Loucy (cell line): ENCODE data around the gene DDR2.
"Not testable (repeated sequence)": the region's sequence is repeated elsewhere in the genome, so short reads cannot be mapped to it uniquely, and the experiment has no call there.

Source experiments
- H2AFZ ChIP-seq: fragments of 200-600 bp; sonication (generic); 2 replicates; pipeline ENCODE4 v1.6.0; 2016; ENCODE audit warnings: antibody characterized with exemption, mild to moderate bottlenecking, low read length, moderate library complexity
- H3F3A ChIP-seq: fragments of 200-600 bp; 2 replicates; pipeline ENCODE4 v1.6.0; 2016; ENCODE audit warnings: antibody characterized with exemption, low read depth, mild to moderate bottlenecking
- H3K27me3 ChIP-seq: fragments of 200-600 bp; sonication (generic); 2 replicates; pipeline ENCODE4 v1.6.1; 2014; ENCODE audit warnings: low read length, mild to moderate bottlenecking; ENCODE audit not compliant: insufficient read depth, poor library complexity, severe bottlenecking
- H3K36me3 ChIP-seq: fragments of 200-600 bp; sonication (generic); 2 replicates; pipeline ENCODE4 v1.6.1; 2016; ENCODE audit warnings: low read length; ENCODE audit not compliant: insufficient read depth
- H3K4me1 ChIP-seq: fragments of 200-600 bp; sonication (generic); 2 replicates; pipeline ENCODE4 v1.5.1; 2014; ENCODE audit warnings: low read length, mild to moderate bottlenecking; ENCODE audit not compliant: insufficient read depth, poor library complexity, severe bottlenecking
- H3K4me2 ChIP-seq: fragments of 200-600 bp; sonication (generic); 2 replicates; pipeline ENCODE4 v1.6.0; 2014; ENCODE audit warnings: antibody characterized with exemption, low read length, low read depth, mild to moderate bottlenecking; ENCODE audit not compliant: poor library complexity, severe bottlenecking
- H3K4me3 ChIP-seq: fragments of 200-600 bp; sonication (generic); 2 replicates; pipeline ENCODE4 v1.5.1; 2014; ENCODE audit warnings: low read length, mild to moderate bottlenecking, mixed read lengths; ENCODE audit not compliant: poor library complexity, severe bottlenecking
- H3K79me2 ChIP-seq: fragments of 200-600 bp; sonication (generic); 2 replicates; pipeline ENCODE4 v1.6.1; 2014; ENCODE audit warnings: low read length; ENCODE audit not compliant: insufficient read depth
- H3K9ac ChIP-seq: fragments of 200-600 bp; sonication (generic); 2 replicates; pipeline ENCODE4 v1.6.0; 2014; ENCODE audit warnings: mild to moderate bottlenecking, low read depth, low read length, moderate library complexity; ENCODE audit not compliant: poor library complexity, severe bottlenecking
- H3K9me2 ChIP-seq: fragments of 200-600 bp; sonication (generic); replicated peaks from 2 replicates; pipeline ENCODE4 v1.6.1; 2016; ENCODE audit warnings: low read depth, low read length, mixed read lengths
- H3K9me3 ChIP-seq: fragments of 200-600 bp; sonication (generic); 2 replicates; pipeline ENCODE4 v1.6.1; 2014; ENCODE audit warnings: mild to moderate bottlenecking, antibody characterized with exemption, low read length, low read depth; ENCODE audit not compliant: insufficient read depth
- H4K20me1 ChIP-seq: fragments of 200-600 bp; sonication (generic); 2 replicates; pipeline ENCODE4 v1.6.0; 2014; ENCODE audit warnings: antibody characterized with exemption, low read length, mild to moderate bottlenecking; ENCODE audit not compliant: insufficient read depth, poor library complexity, severe bottlenecking
- CTCF ChIP-seq: fragments of 200-600 bp; sonication (generic); conservative IDR thresholded peaks from 2 replicates; pipeline ENCODE4 v1.5.1; 2014; ENCODE audit warnings: mild to moderate bottlenecking, antibody characterized with exemption, low read length
- EZH2phosphoT487 ChIP-seq: fragments of 200-600 bp; IDR thresholded peaks from 2 replicates; pipeline ENCODE4 v1.6.1; 2018; ENCODE audit warnings: antibody characterized with exemption, mild to moderate bottlenecking, moderate library complexity, borderline replicate concordance

Gene DDR2

GRCh38 chr1:162774007-162774406 lies 141.7 kb downstream of the DDR2 start:
- H2AFZ ChIP-seq: no peak overlapping the region
- H3K4me3 ChIP-seq: no peak overlapping the region
- H3K9me3 ChIP-seq: no peaks in the 10 kb centered on the region
- H3F3A ChIP-seq: no peaks in the 10 kb centered on the region
- H3K9me2 ChIP-seq: no peaks in the 10 kb centered on the region
- no peak overlapping the region for H3K9ac ChIP-seq
- no peaks in the 10 kb centered on the region for H4K20me1 ChIP-seq
- TF ChIP-seq EZH2phosphoT487 (no peak), CTCF (no peak)
- H3K4me2 ChIP-seq: no peak overlapping the region
- H3K4me1 ChIP-seq: no peaks in the 10 kb centered on the region
- no peaks in the 10 kb centered on the region for H3K79me2 ChIP-seq
- H3K27me3 ChIP-seq: no peaks in the 10 kb centered on the region
- no peaks in the 10 kb centered on the region for H3K36me3 ChIP-seq

- no peaks in the 10 kb centered on the region for H3K36me3 ChIP-seq
- no peak overlapping the region for H3K4me3 ChIP-seq
- no peak overlapping the region for H2AFZ ChIP-seq
- no peaks in the 10 kb centered on the region for H3K4me1 ChIP-seq
- no peaks in the 10 kb centered on the region for H3K27me3 ChIP-seq
- H3K79me2 ChIP-seq: no peaks in the 10 kb centered on the region
- TF ChIP-seq EZH2phosphoT487: no peak
- no peak for TF ChIP-seq CTCF
- no peaks in the 10 kb centered on the region for H3F3A ChIP-seq
- no peak overlapping the region for H3K4me2 ChIP-seq
- no peaks in the 10 kb centered on the region for H3K9me3 ChIP-seq
- H4K20me1 ChIP-seq: no peaks in the 10 kb centered on the region
- H3K9ac ChIP-seq: no peak overlapping the region
- H3K9me2 ChIP-seq: no peaks in the 10 kb centered on the region
Measured at GRCh38 chr1:162779043-162779442, 146.8 kb downstream of the DDR2 start.

GRCh38 chr1:162782671-162783070 lies 150.4 kb downstream of the DDR2 start:
- TF ChIP-seq CTCF: no peak
- no peak for TF ChIP-seq EZH2phosphoT487
- H3K4me1 ChIP-seq: no peaks in the 10 kb centered on the region
- no peaks in the 10 kb centered on the region for H3K79me2 ChIP-seq
- no peaks in the 10 kb centered on the region for H4K20me1 ChIP-seq
- no peaks in the 10 kb centered on the region for H3K27me3 ChIP-seq
- H3K9me3 ChIP-seq: no peaks in the 10 kb centered on the region
- H3K9ac ChIP-seq: no peak overlapping the region
- H3K36me3 ChIP-seq: no peaks in the 10 kb centered on the region
- no peaks in the 10 kb centered on the region for H3K9me2 ChIP-seq
- no peak overlapping the region for H2AFZ ChIP-seq
- H3K4me2 ChIP-seq: no peak overlapping the region
- no peaks in the 10 kb centered on the region for H3F3A ChIP-seq
- H3K4me3 ChIP-seq: no peak overlapping the region

- H3K4me2 ChIP-seq, H3K9me2 ChIP-seq, H3K9ac ChIP-seq: not testable (repeated sequence)
Measured at GRCh38 chr1:162784926-162785325, 152.7 kb downstream of the DDR2 start.

GRCh38 chr1:162788783-162789182 lies 156.5 kb downstream of the DDR2 start:
- H3K79me2 ChIP-seq: peaks cover 21% of the 10 kb centered on the region; the same call in 1 of the 2 replicates
- not testable (repeated sequence) for H3K4me3 ChIP-seq, H3K4me1 ChIP-seq, H3K4me2 ChIP-seq, H3K27me3 ChIP-seq, H3K36me3 ChIP-seq, H4K20me1 ChIP-seq, H3K9ac ChIP-seq, H3K9me2 ChIP-seq, H3F3A ChIP-seq, H2AFZ ChIP-seq, H3K9me3 ChIP-seq

More at GRCh38 chr1:162784926-162785325, 152.7 kb downstream of the DDR2 start:
- not testable (repeated sequence) for H2AFZ ChIP-seq, H3K27me3 ChIP-seq, H3K4me3 ChIP-seq, H4K20me1 ChIP-seq, H3F3A ChIP-seq, H3K4me1 ChIP-seq, H3K79me2 ChIP-seq, H3K9me3 ChIP-seq, H3K36me3 ChIP-seq
